ENCODE results near the gene GSDME.

Gene GSDME

GRCh38 chr7:24718977-24719491 is 38.2 kb downstream of the GSDME start:
- DNase-seq, result no peak

GRCh38 chr7:24718431-24718831 is 38.8 kb downstream of the GSDME start:
- DNase-seq, result no peak

- DNase-seq, result no peak
These were observed 39.5 kb downstream of the GSDME start for GRCh38 chr7:24717694-24718320.

DNA sequence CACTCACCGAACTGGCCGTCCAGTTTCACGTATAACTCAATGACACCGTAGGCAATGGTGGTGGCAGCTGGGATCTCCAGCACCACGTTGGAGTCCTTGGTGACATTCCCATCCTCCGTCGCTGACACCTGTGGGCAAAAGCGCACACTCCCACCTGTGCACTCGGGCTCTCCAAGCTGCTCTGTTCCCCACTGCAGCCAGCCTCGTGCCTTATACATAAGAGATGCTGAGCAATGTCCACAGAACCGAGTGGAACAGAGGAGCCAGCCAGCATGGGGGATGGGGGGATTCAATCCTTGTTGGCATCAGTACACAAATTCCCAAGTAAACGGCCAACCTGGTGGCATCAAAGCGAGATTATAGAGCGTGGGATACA is 40.0 kb downstream of the GSDME start:
- DNase-seq, result no peak

DNA sequence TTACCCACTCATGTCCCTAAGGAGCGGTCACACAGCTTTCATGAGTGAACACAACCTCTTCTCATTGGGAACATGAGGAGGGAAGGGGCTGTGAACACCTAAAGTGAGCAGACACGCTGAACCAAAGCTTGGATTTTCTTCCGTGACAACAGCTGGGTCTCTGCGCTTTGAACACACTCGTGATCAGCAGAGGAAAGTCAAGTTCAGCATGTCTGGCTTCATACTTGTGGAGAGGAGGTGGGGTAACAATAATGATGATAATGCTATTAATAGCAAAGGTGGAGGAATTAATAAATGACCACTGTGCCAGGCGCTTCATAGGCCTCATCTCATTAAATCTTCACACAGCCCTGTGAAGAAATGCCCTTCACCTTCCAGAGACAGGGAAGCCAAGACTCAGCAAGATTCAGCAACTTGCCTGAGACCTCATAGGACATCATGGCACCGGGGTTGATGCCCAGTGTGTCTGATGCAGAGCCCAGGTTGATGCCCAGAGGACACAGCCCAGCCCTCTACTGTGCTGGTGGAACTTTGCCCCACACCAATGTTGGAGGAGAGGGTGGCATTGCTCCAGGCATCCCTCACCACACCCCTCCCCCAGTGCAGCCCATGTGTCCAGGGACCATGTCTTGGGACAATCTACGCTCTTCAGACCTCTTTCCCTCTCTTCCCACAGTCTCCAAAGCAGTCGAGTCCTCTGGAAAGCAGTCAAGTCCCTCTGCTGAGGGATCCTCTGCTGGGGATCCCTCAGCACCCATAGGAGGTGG is 40.6 kb downstream of the GSDME start:
- DNase-seq, result no peak

- no peak for DNase-seq
These were observed 41.4 kb downstream of the GSDME start for GRCh38 chr7:24715661-24716479.

- DNase-seq, result no peak
These were observed 42.1 kb downstream of the GSDME start for GRCh38 chr7:24715171-24715570.

- DNase-seq, result no peak
These were observed 42.6 kb downstream of the GSDME start for GRCh38 chr7:24714676-24715010.

DNA sequence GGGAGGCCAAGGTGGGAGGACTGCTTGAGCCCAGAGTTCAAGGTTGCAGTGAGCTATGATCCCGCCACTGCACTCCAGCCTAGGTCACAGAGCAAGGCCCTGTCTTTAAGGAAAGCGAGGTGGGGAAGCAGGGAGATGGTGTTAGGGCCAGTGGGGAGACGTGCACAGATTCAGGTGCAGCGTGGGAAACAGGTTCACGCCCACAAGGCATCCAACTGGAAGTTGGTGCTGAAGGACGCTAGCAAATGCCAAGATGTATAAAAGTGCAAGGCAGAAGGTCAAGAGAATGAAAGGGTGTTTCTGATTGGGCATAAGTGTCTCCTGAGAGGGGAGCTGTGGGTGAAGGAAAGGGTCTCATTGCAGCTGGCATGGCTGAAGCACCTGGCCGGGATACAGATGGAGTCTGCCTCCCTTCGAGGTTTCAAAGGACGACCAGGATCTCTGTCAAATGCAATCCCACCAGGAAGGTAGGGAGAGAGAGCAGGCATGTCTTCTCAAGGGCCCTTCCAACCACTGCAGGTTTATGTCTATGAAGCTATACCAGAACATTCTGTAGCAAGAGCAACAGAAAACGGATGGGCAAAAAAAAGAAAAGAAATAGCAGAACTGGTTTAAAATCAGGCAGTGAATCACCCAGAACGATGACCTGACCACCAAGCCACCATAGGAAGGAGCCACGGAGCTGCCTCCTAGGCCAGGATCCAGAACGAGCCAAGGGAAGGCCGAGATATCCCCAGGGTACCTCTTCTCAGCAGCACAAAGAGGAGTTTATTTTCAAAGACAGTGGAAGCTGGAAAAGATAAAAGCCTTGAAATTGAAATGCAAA is 43.2 kb downstream of the GSDME start:
- no peak for DNase-seq

GRCh38 chr7:24713039-24713793 is 44.0 kb downstream of the GSDME start:
- no peak for DNase-seq

- no peak for DNase-seq
These were observed 47.5 kb downstream of the GSDME start for GRCh38 chr7:24709585-24710360.

GRCh38 chr7:24709051-24709450 is 48.2 kb downstream of the GSDME start:
- DNase-seq, result no peak

DNA sequence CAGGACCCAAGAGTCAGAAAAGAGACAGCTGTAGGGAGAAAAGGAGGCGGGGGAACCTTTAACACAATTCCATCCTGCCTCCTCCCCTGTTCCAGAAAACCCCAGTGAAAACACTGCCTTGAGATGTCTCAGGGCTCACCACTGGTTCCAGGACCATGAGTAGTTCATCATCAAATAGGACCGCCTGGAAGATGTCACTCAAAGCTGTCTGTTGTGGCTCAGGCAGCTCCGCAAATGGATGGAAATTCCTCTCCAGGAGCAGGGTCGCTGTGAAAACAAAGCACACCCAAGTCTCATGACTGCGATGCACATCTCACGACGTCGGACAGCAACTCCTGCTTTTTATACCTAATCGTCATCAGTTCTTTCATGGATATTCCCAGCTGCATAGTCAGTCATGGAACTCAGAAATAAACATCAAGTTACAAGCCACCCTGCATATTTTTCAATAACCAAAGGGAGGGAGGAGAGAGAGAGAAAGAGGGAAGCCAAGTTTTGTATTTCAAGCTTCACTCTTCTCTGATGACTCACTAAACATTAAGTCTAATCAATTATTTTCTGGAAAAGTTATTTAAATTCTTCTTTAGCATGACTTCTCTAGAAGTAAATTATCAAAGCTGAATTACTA is 49.2 kb downstream of the GSDME start:
- DNase-seq, result no peak

- DNase-seq, result no peak
These were observed 50.8 kb downstream of the GSDME start for GRCh38 chr7:24706211-24707170.

GRCh38 chr7:24705461-24705954 is 51.8 kb downstream of the GSDME start:
- no peak for DNase-seq

GRCh38 chr7:24704311-24704710 is 53.0 kb downstream of the GSDME start:
- DNase-seq, result no peak

GRCh38 chr7:24703296-24703695 is 54.0 kb downstream of the GSDME start:
- DNase-seq, result no peak

DNA sequence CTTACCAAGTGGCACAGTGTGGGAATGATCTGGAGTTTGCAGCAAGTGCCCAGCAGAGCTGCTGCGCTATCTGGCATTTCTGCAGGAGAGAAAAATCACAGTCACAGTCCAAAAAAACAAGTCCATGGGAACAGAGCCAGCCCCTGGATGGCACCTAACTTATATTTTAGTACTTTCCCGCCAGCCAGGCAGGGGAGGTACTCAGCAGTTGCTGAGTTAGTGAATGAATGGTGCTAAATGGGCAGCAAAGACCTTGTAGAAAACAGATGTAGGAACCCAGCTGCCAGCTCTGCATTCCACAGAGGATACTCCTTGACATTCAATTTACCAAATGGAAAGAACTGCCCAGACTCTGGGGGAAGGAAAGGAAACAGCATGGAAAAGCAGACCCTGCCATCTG is 54.5 kb downstream of the GSDME start:
- DNase-seq, result no peak

Data from RPMI8226 (cell line).